Uterine smooth muscle cell (primary cell): ENCODE results near the gene KRT72. TPM values are rescaled to one million over a fixed set of nuclear protein-coding genes. Genes with fewer than 3 reads are reported as not detected.

Source experiments
- total RNA-seq: library from RNA; depleted of rRNA; stranded (reverse); fragments of >200 nt; gene quantifications from 2 replicates; pipeline ENCODE4 v1.2.3, GENCODE V29; 2014

Gene KRT72
- total RNA-seq, result not detected in 2 replicates

GRCh38 chr12:52600941-52601481, at the start of gene KRT72:
Gene KRT72 (minus strand): TSS chr12:52601463. CDS start chr12:52601452, 11 bp downstream.

GRCh38 chr12:52618216-52618615, 17.0 kb upstream of the KRT72 start, which contains the start of gene KRT73:
Gene KRT73 (minus strand): TSS chr12:52618559. CDS start chr12:52618524, 35 bp downstream.

GRCh38 chr12:52573743-52574142, 27.5 kb downstream of the KRT72 start, which contains the start of gene KRT74:
Gene KRT74 (minus strand): TSS chr12:52573843. CDS start chr12:52573777, 66 bp downstream.

GRCh38 chr12:52552681-52553195, 48.5 kb downstream of the KRT72 start, which contains the start of gene KRT71:
Gene KRT71 (minus strand): TSS chr12:52553145. CDS start chr12:52553077, 68 bp downstream.

Other genes starting within 250 kb of the KRT72 start
- not detected in 2 replicates for gene KRT85, start 234.0 kb downstream of the KRT72 start, total RNA-seq
- gene KRT84, start 215.8 kb downstream of the KRT72 start, total RNA-seq, result not detected in 2 replicates
- not detected in 2 replicates for gene KRT82, start 195.1 kb downstream of the KRT72 start, total RNA-seq
- gene KRT75, start 167.1 kb downstream of the KRT72 start, total RNA-seq, result not detected in 2 replicates
- under 0.01 TPM in 1 of 2 replicates, not detected in the other for gene KRT6B, start 149.3 kb downstream of the KRT72 start, total RNA-seq
- gene KRT6C, start 127.7 kb downstream of the KRT72 start, total RNA-seq, result not detected in 2 replicates
- gene KRT6A, start 108.2 kb downstream of the KRT72 start, total RNA-seq, result not detected in 2 replicates
- gene KRT5, start 81.1 kb downstream of the KRT72 start, total RNA-seq, result 0.22 TPM in 1 of 2 replicates, not detected in the other
- gene KRT71, start 48.3 kb downstream of the KRT72 start, total RNA-seq, result not detected in 2 replicates
- not detected in 2 replicates for gene KRT74, start 27.6 kb downstream of the KRT72 start, total RNA-seq
- gene KRT73, start 17.1 kb upstream of the KRT72 start, total RNA-seq, result not detected in 2 replicates
- not detected in 2 replicates for gene KRT2, start 50.7 kb upstream of the KRT72 start, total RNA-seq
- gene KRT1, start 78.9 kb upstream of the KRT72 start, total RNA-seq, result not detected in 2 replicates
- gene KRT77, start 102.1 kb upstream of the KRT72 start, total RNA-seq, result not detected in 2 replicates
- gene KRT76, start 175.9 kb upstream of the KRT72 start, total RNA-seq, result not detected in 2 replicates
- gene KRT3, start 194.7 kb upstream of the KRT72 start, total RNA-seq, result not detected in 2 replicates
- gene KRT4, start 212.7 kb upstream of the KRT72 start, total RNA-seq, result under 0.01 TPM in 1 of 2 replicates, not detected in the other
- gene KRT79, start 232.8 kb upstream of the KRT72 start, total RNA-seq, result not detected in 2 replicates
- gene KRT78, start 247.5 kb upstream of the KRT72 start, total RNA-seq, result not detected in 2 replicates